MM.1S (cell line): ENCODE data around the gene BBS12.

Experiments
- DNase-seq: peaks from one replicate; pipeline ENCODE4 v3.0.0-alpha.2; 2015
- H2AFZ ChIP-seq: fragments of 300-600 bp; sonication (generic); 2 replicates; pipeline ENCODE4 v1.6.0; 2016; ENCODE audit warnings: antibody characterized with exemption, low read length
- H3F3A ChIP-seq: fragments of 300-600 bp; sonication (generic); 2 replicates; pipeline ENCODE4 v1.6.1; 2016; ENCODE audit warnings: mild to moderate bottlenecking, antibody characterized with exemption, low read length, moderate library complexity, mixed read lengths; ENCODE audit not compliant: insufficient read depth
- H3K27ac ChIP-seq: fragments of 300-600 bp; sonication (generic); 2 replicates; pipeline ENCODE4 v1.5.1; 2016; ENCODE audit warnings: mild to moderate bottlenecking, low read length
- H3K27me3 ChIP-seq: fragments of 300-600 bp; sonication (generic); replicated peaks from 2 replicates; pipeline ENCODE4 v1.6.0; 2016; ENCODE audit warnings: low read length; ENCODE audit not compliant: insufficient read depth
- H3K36me3 ChIP-seq: fragments of 300-600 bp; sonication (generic); replicated peaks from 2 replicates; pipeline ENCODE4 v1.6.1; 2016; ENCODE audit warnings: mild to moderate bottlenecking, low read length, mixed read lengths; ENCODE audit not compliant: insufficient read depth
- H3K4me1 ChIP-seq: fragments of 300-600 bp; sonication (generic); 2 replicates; pipeline ENCODE4 v1.6.1; 2016; ENCODE audit warnings: low read length, mixed read lengths
- H3K4me2 ChIP-seq: fragments of 300-600 bp; sonication (generic); 2 replicates; pipeline ENCODE4 v1.6.0; 2016; ENCODE audit warnings: low read depth, low read length
- H3K4me3 ChIP-seq: fragments of 300-600 bp; sonication (generic); 2 replicates; pipeline ENCODE4 v1.5.1; 2016; ENCODE audit warnings: low read length, mixed read lengths
- H3K79me2 ChIP-seq: fragments of 300-600 bp; sonication (generic); 2 replicates; pipeline ENCODE4 v1.6.1; 2016; ENCODE audit warnings: mixed run types, low read length, mixed read lengths
- H3K9ac ChIP-seq: fragments of 300-600 bp; sonication (generic); 2 replicates; pipeline ENCODE4 v1.6.1; 2016; ENCODE audit warnings: low read length, mixed read lengths
- H3K9me2 ChIP-seq: fragments of 300-600 bp; sonication (generic); replicated peaks from 2 replicates; pipeline ENCODE4 v1.6.1; 2016; ENCODE audit warnings: mild to moderate bottlenecking, low read length, mixed read lengths; ENCODE audit not compliant: insufficient read depth
- H3K9me3 ChIP-seq: fragments of 300-600 bp; sonication (generic); replicated peaks from 2 replicates; pipeline ENCODE4 v1.6.1; 2016; ENCODE audit warnings: mild to moderate bottlenecking, low read length, mixed read lengths; ENCODE audit not compliant: insufficient read depth
- H4K20me1 ChIP-seq: fragments of 300-600 bp; sonication (generic); 2 replicates; pipeline ENCODE4 v1.6.1; 2016; ENCODE audit warnings: mild to moderate bottlenecking, low read length, moderate library complexity, mixed read lengths; ENCODE audit not compliant: insufficient read depth
- CTCF ChIP-seq: fragments of 300-600 bp; sonication (generic); IDR thresholded peaks from 2 replicates; pipeline ENCODE4 v1.5.1; 2016; ENCODE audit warnings: antibody characterized with exemption, low read length, mixed read lengths
- EZH2 ChIP-seq: fragments of 300-600 bp; sonication (generic); optimal IDR thresholded peaks from 2 replicates; pipeline ENCODE3; 2017; ENCODE audit warnings: low read depth, mild to moderate bottlenecking, antibody characterized with exemption, low read length, mixed read lengths
- EZH2phosphoT487 ChIP-seq: fragments of 300-600 bp; sonication (generic); IDR thresholded peaks from 2 replicates; pipeline ENCODE4 v1.6.1; 2018; ENCODE audit warnings: antibody characterized with exemption, low read length

The BBS12 gene

GRCh38 chr4:122766950-122767349, 34.4 kb downstream of the BBS12 start:
- peaks cover 11% of the 10 kb centered on the region for H3K4me1 ChIP-seq
- H2AFZ ChIP-seq: no peak overlapping the region
- H3K4me3 ChIP-seq: no peak overlapping the region
- no peak overlapping the region for H3K9ac ChIP-seq
- H3K4me2 ChIP-seq: no peak overlapping the region
- no peaks in the 10 kb centered on the region for H3K9me3 ChIP-seq
- no peaks in the 10 kb centered on the region for H3F3A ChIP-seq
- H3K9me2 ChIP-seq: no peaks in the 10 kb centered on the region
- no peaks in the 10 kb centered on the region for H3K27me3 ChIP-seq
- no peak for TF ChIP-seq EZH2phosphoT487
- TF ChIP-seq CTCF: no peak
- no peak for TF ChIP-seq EZH2
- no peaks in the 10 kb centered on the region for H3K36me3 ChIP-seq
- DNase-seq: no peak
- no peaks in the 10 kb centered on the region for H3K79me2 ChIP-seq
- H3K27ac ChIP-seq: no peak overlapping the region
- no peaks in the 10 kb centered on the region for H4K20me1 ChIP-seq

- H3K4me3 ChIP-seq: no peak overlapping the region
- no peak overlapping the region for H3K9ac ChIP-seq
- H3K4me2 ChIP-seq: no peak overlapping the region
- H3K9me3 ChIP-seq: no peaks in the 10 kb centered on the region
- no peak for DNase-seq
- H3K4me1 ChIP-seq: no peaks in the 10 kb centered on the region
- TF ChIP-seq EZH2 (no peak), CTCF (no peak), EZH2phosphoT487 (no peak)
- H3K9me2 ChIP-seq: no peaks in the 10 kb centered on the region
- no peaks in the 10 kb centered on the region for H3K27me3 ChIP-seq
- no peaks in the 10 kb centered on the region for H3K79me2 ChIP-seq
- H3F3A ChIP-seq: no peaks in the 10 kb centered on the region
- H2AFZ ChIP-seq: no peak overlapping the region
- no peaks in the 10 kb centered on the region for H3K36me3 ChIP-seq
- H3K27ac ChIP-seq: no peak overlapping the region
- no peaks in the 10 kb centered on the region for H4K20me1 ChIP-seq
Observed at GRCh38 chr4:122771724-122772123, 39.2 kb downstream of the BBS12 start.

- H3K4me1 ChIP-seq: no peaks in the 10 kb centered on the region
- H3K27me3 ChIP-seq: no peaks in the 10 kb centered on the region
- H3K9me2 ChIP-seq: no peaks in the 10 kb centered on the region
- TF ChIP-seq EZH2phosphoT487 (no peak), EZH2 (no peak)
- no peaks in the 10 kb centered on the region for H3K79me2 ChIP-seq
- no peaks in the 10 kb centered on the region for H4K20me1 ChIP-seq
- H3K9me3 ChIP-seq: no peaks in the 10 kb centered on the region
- no peak for DNase-seq
- no peak overlapping the region for H3K4me2 ChIP-seq
- H3K4me3 ChIP-seq: no peak overlapping the region
- no peaks in the 10 kb centered on the region for H3K36me3 ChIP-seq
- H3K27ac ChIP-seq: no peak overlapping the region
- H3K9ac ChIP-seq: no peak overlapping the region
- no peak overlapping the region for H2AFZ ChIP-seq
- no peaks in the 10 kb centered on the region for H3F3A ChIP-seq
Observed at GRCh38 chr4:122772311-122772710, 39.8 kb downstream of the BBS12 start.

- H3K79me2 ChIP-seq: no peaks in the 10 kb centered on the region
- TF ChIP-seq EZH2phosphoT487 (no peak), EZH2 (no peak), CTCF (no peak)
- H2AFZ ChIP-seq: no peak overlapping the region
- H3K4me1 ChIP-seq: no peaks in the 10 kb centered on the region
- H3K4me3 ChIP-seq: no peak overlapping the region
- H3K9me2 ChIP-seq: no peaks in the 10 kb centered on the region
- no peaks in the 10 kb centered on the region for H3K27me3 ChIP-seq
- no peaks in the 10 kb centered on the region for H3F3A ChIP-seq
- H4K20me1 ChIP-seq: no peaks in the 10 kb centered on the region
- DNase-seq: no peak
- no peaks in the 10 kb centered on the region for H3K9me3 ChIP-seq
- H3K27ac ChIP-seq: no peak overlapping the region
- no peak overlapping the region for H3K9ac ChIP-seq
- H3K36me3 ChIP-seq: no peaks in the 10 kb centered on the region
- H3K4me2 ChIP-seq: no peak overlapping the region
Observed at GRCh38 chr4:122772986-122773385, 40.5 kb downstream of the BBS12 start.
